Choroid plexus epithelial cell (primary cell): Measurements from ENCODE around the gene IDH2.

ENCODE experiments used
- DNase-seq: peaks from one replicate; pipeline ENCODE4 v3.0.0-alpha.2; 2010; ENCODE audit warnings: low read depth
- H3K4me3 ChIP-seq: 2 replicates; pipeline ENCODE4 v1.5.1; 2011; ENCODE audit warnings: low read depth, mild to moderate bottlenecking, control low read depth, low read length, moderate library complexity
- TF ChIP-seq, protein P1 (sequence below): conservative IDR thresholded peaks from 2 replicates; pipeline ENCODE4 v1.5.1; 2011; ENCODE audit warnings: low read depth, mild to moderate bottlenecking, control low read depth, inconsistent platforms, low read length, moderate library complexity

The IDH2 gene

DNA sequence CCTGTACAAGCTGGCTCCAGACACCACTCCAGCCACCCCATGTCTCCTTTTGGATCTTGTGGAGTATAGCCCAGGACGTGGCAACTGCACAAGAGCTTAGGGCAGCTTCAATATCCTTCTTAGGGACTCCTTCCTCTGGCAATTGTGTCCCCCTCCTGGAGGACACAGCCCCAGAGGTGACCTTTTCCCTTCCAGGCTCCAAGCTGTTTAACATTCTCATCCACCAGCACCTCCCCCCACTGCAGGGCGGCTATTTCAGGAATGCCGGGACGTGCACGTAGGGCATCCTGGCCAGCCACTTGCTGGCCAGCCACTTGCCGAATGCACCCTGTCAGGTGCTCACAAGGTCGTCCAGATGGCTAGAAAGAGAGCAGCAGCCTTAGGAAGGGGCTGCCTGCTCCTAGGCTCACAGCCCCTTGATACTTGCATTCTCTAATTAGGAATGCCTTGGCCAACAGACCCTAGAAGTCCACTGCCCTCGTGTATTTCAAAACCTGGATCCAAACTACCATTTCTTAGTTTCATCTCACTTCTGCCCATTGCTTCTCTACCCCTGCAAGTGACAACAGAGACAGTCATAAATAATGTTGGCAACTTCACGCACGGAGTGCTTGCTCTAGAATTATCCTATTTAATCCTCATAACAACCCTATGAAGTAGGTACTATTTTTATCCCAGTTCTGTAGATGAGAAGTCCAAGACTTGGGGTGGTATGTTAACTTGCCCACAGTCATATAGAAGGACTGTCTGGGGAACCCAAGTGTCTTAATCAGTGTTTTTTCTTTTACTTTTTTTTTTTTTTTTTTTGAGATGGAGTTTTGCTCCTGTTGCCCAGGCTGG lies 24.5 kb upstream of the IDH2 start:
- H3K4me3 ChIP-seq = no peak overlapping the region
- DNase-seq = no peak
- TF ChIP-seq, protein P1, sequence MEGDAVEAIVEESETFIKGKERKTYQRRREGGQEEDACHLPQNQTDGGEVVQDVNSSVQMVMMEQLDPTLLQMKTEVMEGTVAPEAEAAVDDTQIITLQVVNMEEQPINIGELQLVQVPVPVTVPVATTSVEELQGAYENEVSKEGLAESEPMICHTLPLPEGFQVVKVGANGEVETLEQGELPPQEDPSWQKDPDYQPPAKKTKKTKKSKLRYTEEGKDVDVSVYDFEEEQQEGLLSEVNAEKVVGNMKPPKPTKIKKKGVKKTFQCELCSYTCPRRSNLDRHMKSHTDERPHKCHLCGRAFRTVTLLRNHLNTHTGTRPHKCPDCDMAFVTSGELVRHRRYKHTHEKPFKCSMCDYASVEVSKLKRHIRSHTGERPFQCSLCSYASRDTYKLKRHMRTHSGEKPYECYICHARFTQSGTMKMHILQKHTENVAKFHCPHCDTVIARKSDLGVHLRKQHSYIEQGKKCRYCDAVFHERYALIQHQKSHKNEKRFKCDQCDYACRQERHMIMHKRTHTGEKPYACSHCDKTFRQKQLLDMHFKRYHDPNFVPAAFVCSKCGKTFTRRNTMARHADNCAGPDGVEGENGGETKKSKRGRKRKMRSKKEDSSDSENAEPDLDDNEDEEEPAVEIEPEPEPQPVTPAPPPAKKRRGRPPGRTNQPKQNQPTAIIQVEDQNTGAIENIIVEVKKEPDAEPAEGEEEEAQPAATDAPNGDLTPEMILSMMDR = no peak

DNA sequence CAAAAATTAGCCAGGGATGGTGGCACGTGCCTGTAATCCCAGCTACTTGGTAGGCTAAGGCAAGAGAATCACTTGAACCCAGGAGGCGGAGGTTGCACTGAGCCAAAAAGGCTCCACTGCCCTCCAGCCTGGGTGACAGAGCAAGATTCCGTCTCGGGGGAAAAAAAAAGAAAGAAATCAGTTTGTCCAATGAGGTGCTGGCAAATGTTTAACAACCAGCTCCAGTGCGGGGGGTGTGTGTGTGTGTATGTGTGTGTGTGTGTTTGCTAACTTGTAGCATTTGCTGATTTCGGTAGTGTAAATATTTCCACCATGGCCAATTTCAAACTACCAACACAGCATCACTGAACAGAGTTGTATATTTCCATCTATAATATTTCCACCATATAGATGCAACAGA lies 23.8 kb upstream of the IDH2 start:
- no peak for DNase-seq
- no peak overlapping the region for H3K4me3 ChIP-seq
- TF ChIP-seq, protein P1 = no peak

DNA sequence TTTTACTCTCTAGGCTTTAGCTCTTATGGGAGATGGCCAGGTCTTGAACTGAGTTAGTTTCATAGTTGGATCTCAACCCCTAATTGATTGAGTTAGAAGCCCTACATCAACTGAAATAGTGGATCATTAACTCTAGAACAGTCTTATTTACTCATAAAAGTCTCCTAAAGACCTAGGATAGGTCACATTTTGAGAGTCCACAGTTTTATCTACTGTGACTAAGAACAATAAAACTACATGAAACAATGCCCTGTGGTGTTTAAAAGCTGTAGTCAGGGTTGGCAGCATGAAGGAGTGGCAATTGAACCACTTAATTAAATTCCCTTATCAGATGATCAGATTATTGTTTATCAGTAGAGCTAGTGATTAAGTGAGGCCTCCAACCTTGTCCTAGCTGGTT lies 22.2 kb upstream of the IDH2 start:
- DNase-seq = no peak
- no peak overlapping the region for H3K4me3 ChIP-seq
- TF ChIP-seq, protein P1 = no peak

- TF ChIP-seq, protein P1 = no peak
- no peak overlapping the region for H3K4me3 ChIP-seq
- no peak for DNase-seq
These were observed 18.8 kb upstream of the IDH2 start for GRCh38 chr15:90121086-90121485.

GRCh38 chr15:90119367-90119766 lies 17.1 kb upstream of the IDH2 start:
- TF ChIP-seq, protein P1 = no peak
- H3K4me3 ChIP-seq = no peak overlapping the region
- no peak for DNase-seq

DNA sequence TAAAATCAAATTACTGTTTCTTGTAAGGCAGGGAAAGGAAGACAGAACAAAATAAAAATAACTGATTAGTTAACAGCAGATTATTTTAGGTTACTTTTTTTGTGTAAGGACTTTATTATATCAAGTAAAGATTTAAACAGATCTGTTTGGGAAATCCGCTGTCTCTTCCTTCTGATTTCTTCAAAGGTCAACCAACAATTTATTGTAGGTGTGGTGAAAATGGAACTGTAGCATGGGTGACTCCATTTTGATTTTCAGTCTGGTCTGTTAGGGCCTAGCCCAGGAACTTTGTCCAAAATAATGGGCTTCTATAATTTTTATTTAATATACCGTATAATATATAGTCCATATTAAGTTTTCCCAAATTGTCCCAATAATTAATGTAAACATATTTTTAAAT lies 13.5 kb upstream of the IDH2 start:
- TF ChIP-seq, protein P1 = no peak
- no peak overlapping the region for H3K4me3 ChIP-seq
- no peak for DNase-seq

DNA sequence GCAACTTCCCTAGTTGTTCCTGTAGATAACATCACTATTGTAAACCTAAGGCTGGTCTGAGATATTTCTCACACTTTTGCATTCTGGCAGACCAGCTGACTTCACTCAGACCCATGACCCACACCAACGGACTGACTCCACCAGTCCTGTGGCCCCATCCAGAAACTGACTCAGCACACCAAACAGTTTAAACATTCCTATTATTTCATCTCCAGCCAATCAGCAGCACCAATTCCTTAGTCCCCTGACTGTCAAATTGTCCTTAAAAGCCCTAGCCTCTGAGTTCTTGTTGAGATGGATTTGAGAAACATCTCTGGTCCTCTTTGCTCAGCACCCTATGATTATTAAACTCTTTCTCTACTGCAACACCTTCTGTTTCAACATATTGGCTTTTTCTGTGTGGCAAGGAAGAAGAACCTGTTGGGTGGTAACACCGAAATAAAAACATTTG lies 12.2 kb upstream of the IDH2 start:
- peak; percentile 15 for DNase-seq
- TF ChIP-seq, protein P1 = no peak
- H3K4me3 ChIP-seq = no peak overlapping the region
